GM19239 (cell line): ENCODE results near the gene OR52A5.

Experiments
- DNase-seq: peaks from one replicate; pipeline ENCODE4 v3.0.0; 2011; ENCODE audit warnings: low spot score; ENCODE audit not compliant: insufficient read length
- FAIRE-seq: peaks from 2 replicates; lab custom pipeline; 2011; peaks lifted over from hg19 to GRCh38; lab: Jason Lieb, UNC

The OR52A5 gene

DNA sequence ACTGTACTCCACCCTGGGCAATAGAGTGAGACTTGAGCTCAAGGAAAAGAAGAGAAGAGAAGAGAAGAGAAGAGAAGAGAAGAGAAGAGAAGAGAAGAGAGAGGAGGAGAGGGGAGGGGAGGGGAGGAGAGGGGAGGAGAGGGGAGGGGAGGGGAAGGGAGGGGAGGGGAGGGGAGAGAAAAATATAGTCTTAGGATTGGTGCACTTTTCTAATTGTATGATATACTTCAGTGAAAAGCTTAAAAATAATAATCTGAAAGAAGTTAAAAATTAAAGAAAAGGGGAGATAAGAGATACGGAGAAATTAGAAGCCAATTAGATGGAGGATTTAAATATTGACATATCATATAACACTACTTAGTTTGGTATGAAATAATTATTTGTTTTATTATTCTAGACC is 19.3 kb downstream of the OR52A5 start:
- FAIRE-seq: no peak

DNA sequence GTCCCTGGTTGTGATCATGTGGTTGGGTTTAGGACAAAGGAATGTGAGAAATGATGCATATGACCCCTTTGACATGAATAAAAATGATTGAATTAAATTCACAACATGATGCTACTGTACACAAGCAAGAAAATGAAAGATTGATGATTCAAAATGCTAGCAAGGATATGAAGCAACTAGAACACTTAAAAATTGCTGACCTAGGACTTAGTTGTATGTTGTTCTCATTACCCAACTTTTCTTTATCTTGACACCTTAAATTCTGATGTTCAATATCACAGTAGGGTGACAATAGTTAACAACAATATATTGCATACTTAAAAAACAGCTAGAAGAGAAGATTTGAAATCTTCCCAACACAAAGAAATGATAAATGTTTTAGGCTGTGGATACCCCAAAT is 20.6 kb downstream of the OR52A5 start:
- no peak for FAIRE-seq
- no peak for DNase-seq

More for the DNA sequence above, 19.3 kb downstream of the OR52A5 start:
- DNase-seq: no peak

DNA sequence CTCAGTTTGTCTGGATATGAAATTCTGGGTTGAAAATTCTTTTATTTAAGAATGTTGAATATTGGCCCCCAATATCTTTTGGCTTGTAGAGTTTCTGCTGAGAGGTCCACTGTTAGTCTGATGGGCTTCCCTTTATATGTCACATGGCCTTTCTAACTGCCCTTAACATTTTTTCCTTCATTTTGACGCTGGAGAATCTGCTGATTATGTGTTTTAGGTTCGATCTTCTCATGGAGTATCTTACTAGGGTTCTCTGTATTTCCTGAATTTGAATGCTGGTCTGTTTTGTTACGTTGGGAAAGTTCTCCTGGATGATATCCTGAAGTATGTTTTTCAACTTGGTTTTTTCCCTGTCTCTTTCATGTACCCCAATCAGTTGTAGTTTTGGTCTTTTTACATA is 22.8 kb downstream of the OR52A5 start:
- DNase-seq (no peak), FAIRE-seq (no peak)

DNA sequence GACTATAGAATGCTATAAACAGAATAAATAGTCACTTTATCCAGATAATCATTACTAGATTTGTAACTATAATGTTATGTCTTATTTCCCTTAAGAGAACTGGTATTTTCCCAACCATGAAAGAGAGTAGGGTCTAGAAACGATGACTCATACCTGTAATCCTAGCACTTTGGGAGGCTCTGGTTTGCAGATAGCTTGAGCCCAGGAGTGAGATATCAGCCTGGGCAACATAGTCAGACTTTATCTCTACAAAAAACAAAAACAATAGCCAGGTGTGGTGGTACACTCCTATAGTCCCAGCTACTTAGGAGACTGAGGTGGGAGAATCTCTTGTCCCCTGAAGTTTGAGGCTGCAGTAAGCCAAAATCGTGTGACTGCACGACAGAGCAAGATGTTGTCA is 30.9 kb downstream of the OR52A5 start:
- no peak for DNase-seq
- FAIRE-seq: no peak

DNA sequence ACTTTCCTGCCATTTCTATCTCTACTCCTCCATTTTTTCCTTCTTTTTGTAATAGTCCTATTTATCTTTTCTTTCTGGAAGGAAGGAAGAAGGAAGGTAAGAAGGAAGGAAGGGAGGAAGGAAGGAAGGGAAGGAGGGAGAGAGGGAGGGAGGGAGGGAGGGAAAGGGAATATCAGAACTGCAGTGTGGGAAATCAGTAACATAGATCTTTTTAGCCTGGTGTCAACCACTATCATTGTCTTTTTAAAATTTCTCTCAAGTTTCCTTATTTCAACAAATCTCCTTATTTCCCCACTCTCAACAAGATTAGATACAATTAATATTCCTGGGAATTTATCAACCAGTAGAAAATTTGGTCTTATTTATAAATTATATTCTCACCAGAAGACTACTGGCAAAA is 35.1 kb downstream of the OR52A5 start:
- no peak for FAIRE-seq
- DNase-seq: no peak

DNA sequence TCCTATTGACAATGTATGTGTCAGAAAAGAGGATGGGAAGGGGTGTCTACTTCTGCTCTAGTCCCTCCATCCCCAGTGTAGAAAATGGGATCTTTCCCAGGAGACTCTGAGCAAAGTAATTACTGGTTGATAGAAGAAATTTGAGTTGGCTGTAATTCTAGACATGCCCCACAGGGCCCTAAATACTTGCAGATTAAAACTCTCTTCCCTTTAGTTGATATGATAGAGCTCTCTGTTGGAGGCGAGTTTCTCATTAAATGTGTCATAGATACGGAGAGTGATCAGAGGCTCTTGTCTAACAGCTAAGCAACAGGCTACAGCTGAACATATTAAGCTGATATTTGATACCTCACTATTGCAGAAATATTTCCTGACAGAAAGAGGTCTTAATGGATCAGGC is 35.9 kb downstream of the OR52A5 start:
- FAIRE-seq (no peak), DNase-seq (no peak)

DNA sequence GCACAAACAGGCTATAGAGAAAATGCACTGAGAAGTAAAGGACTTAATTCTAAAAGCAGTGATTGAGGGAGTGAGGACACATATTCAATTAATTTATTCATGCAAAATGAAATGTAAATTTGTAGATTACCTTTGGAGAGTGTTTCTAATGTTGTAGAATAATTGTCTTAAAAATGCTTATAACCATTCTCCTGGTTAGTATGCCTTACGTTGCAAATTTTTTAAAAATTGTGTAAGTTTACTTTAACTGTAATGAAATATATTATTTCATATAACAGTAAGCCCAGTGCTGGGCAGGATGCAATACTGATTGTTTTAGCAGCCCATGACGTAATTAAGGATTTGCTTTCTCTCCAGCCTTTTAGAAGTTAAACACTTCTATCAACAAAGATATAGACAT is 42.1 kb downstream of the OR52A5 start:
- no peak for FAIRE-seq
- DNase-seq: no peak

DNA sequence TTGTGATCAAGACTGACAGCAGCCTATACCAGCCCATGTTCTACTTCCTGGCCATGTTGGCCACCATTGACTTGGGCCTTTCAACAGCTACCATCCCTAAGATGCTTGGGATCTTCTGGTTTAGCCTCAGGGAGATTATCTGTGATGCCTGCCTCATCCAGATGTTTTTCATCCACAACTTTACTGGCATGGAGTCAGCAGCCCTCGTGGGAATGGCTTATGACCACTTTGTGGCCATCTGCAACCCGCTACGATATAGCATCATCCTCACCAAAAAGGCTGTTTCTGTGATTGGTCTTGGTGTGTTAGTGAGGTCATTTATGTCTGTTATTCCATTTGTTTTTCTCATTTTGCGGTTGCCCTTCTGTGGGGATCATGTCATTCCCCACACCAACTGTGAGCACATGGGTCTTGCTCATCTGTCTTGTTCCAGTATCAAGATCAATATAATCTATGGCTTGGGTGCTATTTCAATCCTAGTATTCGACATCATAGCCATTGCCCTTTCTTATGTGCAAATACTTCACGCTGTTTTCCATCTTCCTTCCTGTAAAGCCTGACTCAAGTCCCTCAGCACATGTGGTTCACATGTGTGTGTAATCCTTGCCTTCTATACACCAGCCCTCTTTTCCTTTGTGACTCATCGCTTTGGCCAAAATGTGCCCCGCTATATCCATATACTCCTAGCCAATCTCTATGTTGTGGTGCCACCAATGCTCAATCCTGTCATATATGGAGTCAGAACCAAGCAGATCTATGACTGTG is 45.2 kb downstream of the OR52A5 start:
- FAIRE-seq: no peak
- no peak for DNase-seq

DNA sequence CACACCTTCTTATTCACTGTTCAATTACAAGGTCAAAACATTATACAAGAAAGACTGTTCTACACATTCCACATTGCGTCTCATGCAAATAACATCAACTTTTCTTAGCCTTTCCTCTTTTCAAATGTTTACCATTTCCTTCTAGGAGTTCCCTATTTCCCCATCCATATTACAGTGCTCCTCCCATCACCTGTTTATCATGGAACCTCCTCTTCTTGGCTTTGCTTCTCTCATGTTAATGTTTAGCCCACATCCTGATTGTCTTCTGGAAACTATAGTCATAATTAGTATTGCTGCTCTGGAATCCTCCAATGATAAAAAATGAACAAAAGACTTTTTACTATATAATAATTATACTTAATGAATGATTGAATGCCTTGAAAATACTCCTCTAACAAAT is 47.5 kb downstream of the OR52A5 start:
- FAIRE-seq (no peak), DNase-seq (no peak)

DNA sequence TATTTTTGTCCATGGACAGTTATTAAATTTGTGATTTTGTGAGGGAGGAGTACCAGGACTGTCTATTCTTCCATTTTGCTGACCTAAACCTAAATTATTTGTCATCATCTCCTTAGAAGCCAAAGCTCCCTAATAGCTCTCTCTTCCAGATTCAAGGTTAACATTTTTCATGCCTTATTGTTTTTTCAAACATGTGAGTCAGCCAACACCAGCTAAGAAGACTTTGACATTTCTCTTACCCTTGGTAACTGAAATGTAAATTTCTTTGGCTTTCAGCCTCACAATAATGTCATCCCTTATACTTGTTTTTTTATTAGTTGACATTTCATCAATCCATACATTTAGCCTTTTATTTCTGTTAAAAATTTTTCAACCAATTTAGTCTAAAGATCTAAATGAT is 49.6 kb downstream of the OR52A5 start:
- DNase-seq (no peak), FAIRE-seq (no peak)

DNA sequence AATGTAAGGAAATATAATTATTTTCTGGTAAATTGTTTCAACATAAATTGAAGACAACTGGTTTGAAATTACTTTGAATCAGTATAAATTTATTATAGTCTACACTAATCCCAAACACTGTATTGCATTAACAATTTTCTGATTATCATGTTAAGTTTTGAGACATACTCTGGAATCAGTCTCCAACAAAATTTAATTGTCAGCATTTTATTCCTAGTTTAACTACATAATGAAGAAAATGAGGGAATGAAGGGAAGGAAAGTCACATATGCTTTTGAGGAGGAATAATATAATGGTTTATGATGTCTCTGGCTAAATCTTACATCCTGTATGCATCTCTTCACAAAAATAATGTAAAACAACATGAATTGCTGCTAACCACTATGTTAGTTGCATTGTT is 54.6 kb downstream of the OR52A5 start:
- no peak for DNase-seq

DNA sequence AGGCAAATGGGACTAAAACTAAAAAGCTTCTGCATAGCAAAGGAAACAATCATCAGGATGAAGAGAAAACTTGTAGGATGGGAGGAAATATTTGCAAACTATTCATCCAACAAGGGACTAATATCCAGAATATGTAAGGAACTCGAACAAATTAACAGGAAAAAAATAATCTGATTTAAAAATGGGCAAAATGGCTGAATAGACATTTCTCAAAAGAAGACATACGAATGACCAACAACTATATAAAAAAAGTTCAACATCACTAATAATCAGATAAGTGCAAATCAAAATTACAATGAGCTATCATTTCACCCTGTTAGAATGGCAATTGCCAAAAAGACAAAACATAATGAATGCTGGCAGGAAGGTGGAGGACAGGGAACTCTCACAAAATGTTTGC is 56.8 kb downstream of the OR52A5 start:
- DNase-seq (no peak), FAIRE-seq (no peak)

More for the DNA sequence above, 54.6 kb downstream of the OR52A5 start:
- no peak for FAIRE-seq
